ENCODE measurements around the gene IRF8.

The IRF8 gene

DNA sequence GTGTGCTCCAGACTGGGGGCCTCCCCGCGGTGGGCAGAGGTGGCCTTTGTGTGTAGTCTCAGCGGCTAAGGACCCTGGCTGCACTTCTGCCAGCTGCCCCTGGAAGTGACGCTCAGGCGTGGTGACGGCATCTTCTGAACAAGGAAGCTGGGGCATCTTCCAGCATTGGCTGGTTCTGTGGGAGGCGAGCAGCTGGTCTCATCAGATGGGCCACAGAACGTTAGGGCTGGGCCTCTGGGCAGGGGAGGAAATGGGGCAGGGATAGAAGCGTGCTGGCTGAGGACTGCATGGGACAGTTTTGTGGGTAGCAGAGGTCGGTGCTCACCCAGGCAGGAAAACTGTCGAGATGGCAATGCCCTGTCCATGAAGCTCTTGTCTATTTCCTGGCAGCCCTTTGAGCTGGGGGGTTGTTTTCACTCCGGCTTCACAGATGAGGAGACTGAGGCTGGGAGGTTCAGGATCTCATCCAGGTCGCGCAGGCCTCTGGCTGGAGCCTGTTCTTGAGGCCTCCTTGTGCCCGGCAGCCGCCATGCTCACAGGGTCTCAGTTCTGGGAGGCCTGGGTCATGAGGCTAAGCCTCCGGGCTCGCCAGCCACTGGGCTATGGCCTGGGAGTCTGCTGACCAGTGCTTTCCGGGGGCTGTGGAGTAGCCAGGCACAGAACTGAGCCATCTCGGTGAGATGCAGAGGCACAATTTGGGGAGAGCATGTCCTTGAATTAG is 16.3 kb downstream of the IRF8 start:
- no peak for DNase-seq

DNA sequence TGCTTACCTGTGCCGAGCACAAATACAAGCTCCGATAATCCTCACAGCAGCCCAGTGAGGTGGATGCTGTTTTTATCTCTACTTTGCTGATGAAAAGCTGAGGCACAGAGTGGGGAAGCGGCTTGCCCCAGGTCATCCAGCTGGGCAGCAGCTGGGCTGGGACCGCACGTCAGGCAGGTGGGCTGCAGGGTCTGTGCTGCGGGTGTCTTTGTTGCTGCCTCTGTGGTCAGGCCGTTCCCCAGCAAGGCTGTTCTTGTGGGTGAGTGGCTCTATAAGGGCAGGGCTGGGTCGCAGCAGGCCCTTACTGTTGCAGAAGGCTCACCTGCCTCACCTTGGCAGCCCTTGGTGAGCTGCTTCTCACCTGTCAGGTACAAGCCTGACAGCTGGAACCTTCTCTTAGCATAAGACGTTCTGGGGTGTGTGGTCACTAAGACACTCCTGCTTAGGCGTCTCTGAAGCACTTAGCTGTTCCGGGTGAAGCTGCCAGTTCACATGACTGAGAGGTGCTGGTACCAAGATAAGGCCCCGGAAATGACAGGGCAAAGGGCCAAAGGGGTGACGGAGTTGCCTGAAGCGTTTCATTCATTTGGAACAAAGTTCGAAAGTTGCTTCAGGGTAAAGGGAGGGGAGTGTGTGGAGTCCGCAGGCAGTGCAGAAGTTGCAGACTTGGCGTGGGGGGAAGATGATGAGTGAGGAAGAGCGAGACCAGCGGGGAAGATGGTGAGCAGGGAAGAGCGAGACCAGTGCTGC is 17.4 kb downstream of the IRF8 start:
- DNase-seq, result peak in 1 of 2 donors; percentile 19

DNA sequence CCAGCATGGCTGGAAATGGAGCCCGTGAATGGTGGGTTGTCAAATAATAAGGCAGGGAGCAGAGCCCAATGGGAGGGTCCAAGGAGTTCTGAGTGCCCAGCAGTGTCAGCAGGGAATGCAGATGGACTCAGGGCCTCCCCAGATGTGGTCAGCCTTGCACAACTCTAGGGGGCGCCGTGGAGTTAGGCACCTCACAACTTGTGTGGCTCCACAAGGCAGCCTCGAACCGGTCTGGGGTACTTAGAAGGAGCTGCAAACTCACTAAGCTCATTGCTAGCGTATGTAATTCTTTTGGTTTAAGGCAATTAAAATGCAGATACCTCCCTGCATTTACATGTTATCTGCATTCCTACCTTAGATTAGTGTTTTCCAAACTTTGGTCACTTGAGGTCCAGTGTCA is 18.1 kb downstream of the IRF8 start:
- DNase-seq, result no peak

DNA sequence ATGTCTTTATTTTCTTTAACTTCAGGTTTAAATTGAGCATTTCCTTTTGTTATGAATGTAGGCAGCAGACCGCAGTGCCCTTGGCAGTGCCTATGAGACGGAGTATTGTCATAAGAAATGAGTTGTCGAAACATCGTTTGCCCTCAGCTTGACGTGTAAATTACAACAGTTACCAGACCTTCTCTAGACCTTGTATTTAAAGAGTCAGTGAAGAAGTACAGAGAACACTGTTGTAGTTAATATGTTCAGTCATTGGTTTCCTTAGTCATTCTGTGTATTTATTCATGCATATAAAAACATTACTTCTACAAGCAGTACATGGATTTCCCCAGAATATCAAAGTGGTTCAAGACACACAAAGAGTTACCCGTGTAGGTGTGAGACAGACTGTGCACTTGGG is 19.0 kb downstream of the IRF8 start:
- no peak for DNase-seq

DNA sequence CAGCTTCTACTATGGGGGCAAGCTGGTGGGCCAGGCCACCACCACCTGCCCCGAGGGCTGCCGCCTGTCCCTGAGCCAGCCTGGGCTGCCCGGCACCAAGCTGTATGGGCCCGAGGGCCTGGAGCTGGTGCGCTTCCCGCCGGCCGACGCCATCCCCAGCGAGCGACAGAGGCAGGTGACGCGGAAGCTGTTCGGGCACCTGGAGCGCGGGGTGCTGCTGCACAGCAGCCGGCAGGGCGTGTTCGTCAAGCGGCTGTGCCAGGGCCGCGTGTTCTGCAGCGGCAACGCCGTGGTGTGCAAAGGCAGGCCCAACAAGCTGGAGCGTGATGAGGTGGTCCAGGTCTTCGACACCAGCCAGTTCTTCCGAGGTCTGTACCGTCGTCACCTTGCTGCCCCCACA is 19.5 kb downstream of the IRF8 start:
- no peak for DNase-seq

DNA sequence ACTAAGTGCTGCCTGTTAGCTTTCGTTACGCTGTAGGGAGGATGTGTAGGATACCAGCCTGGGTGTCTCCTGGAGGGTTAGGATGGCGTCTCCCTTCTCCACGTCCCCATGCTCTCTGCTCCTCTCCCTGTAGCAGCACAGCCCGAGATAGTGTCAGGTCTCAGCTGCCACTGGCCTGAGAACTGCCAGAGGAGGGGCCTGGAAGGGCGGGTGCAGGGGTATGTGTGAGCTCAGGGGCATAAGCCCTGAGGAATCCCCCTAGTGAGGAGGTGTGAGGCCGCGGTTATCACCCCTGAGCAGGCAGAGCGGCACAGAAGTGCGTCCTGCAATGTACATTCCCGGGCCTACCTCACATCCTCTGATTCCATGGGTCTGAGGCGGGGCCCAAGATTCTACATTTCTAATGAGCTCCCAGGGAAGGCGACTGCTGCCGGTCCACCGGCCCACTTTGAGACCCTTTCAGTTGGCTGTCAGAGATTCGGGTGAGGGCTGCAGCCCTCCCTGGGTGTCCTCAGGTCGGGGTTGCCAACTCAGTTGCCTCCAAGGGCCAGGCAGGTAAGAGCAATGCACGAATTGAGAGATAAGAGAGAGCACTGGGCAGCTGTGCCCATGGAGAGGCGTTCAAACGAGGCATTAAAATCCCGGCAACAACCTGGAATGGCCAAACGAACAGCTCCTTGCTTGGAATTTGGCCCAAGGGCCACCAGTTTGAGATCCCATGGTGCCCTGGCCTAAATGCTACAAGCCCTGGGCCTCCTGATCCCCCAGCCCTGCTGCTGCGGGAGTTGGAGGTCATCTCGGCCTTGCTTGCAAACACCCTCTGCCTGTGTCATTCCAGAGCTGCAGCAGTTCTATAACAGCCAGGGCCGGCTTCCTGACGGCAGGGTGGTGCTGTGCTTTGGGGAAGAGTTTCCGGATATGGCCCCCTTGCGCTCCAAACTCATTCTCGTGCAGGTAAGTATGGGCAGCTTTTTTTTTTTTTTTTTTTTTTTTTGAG is 20.6 kb downstream of the IRF8 start:
- DNase-seq, result no peak

DNA sequence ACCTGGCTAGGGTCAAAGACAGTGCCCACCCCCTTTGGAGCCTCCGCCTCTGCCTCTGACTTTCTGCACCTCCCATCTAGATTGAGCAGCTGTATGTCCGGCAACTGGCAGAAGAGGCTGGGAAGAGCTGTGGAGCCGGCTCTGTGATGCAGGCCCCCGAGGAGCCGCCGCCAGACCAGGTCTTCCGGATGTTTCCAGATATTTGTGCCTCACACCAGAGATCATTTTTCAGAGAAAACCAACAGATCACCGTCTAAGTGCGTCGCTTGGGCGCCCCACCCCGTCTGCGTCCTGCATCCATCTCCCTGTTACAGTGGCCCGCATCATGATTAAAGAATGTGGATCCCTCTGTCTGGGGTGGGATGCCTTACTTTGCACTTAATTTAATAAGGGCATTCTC is 22.1 kb downstream of the IRF8 start:
- DNase-seq, result no peak

DNA sequence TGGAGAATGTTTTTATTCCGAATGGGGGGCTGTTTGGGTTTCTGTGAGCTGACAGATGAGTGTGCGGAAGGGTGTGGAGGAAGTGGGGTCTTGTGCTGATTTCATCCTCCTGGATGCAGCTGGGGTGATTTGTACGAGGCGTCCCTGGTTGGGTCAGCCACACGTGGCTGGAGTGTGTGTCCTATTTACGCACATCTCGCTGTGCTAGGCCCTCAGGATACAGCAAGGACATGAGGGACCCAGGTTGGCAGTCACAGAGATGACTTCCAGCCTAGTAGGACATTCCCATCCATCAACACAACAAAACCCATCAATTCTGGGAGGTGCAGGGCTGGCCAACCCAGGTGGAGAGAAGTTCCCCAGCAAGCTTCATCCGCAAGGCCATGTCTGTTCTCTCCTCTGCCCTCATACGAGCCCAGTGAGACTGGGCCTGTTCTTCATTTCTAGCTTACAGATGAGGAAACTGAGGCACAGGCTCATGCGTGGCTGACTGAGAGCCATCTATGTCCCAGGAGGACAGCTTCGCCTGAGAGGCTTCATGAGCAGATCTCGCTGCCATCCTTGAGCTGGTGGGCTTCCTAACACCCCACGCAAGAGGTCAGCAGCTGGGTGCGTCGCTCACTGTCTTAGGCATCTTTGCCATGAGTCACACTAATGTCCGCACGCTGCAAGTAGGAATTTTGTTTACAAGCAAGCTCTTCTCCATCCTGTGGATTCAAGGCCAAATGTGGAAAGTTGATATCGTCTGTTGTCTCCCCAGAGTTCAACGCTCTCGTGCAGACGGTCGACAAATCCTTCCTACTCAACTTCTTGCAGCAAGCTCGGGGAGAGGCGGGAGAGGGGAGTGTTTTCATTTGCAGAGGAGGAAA is 24.4 kb downstream of the IRF8 start:
- no peak for DNase-seq

DNA sequence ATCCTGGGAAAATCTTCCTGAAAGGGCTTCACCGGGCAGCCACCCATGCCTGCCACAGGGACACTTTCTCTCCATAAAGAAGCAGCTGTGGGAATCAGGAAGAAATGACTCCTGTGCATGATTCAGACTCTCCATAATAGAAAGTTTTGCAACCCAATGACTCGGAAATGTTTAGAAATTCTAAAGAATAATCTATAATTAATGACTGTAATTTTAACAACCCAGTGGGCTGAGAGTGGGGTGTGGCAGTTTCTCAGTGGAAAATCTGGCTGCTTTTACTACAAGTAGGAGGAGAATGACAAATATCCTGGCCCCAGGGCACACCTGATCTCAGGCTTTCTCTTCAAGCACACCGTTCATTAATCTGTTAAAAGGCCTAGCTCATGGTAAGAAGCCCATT is 25.7 kb downstream of the IRF8 start:
- no peak for DNase-seq

DNA sequence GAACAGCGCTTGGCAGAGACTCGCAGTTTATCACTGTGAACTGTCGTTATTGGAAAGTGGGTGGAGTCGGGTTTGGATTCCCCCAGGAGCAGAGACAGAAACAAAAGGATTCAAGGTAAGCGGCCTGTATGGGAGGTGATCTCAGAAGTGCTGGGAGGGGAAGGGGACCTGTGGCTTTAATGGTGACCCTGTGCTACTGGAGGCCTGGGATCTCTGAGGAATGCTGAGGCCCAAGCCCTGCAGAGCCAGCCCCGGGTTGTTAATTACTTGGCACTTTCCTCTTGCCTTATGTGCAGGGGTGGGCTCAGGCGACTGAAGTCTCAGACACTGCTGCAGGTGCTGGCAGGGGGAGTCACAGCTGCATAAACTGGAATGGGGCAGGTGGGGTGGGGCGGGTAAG is 27.4 kb downstream of the IRF8 start:
- DNase-seq, result no peak

DNA sequence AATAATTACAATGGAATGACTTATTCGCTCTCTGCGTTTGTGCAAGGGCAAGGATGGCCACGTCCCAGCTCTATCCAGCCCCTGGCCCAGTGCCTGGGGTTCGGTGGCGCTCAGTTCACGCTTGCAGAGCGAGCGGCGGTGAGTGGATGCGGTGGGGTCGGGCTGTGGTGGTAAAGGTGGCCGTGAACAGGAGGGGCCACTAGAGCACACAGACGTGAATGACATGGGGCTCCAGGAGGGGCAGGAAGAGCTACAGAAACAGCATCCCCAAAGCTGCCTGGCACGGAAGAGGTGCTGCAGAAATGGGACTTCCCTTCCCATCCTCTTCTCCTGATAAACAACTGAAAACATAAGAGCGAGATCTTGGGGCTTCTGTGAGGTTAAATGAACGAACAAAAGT is 28.4 kb downstream of the IRF8 start:
- DNase-seq, result no peak

DNA sequence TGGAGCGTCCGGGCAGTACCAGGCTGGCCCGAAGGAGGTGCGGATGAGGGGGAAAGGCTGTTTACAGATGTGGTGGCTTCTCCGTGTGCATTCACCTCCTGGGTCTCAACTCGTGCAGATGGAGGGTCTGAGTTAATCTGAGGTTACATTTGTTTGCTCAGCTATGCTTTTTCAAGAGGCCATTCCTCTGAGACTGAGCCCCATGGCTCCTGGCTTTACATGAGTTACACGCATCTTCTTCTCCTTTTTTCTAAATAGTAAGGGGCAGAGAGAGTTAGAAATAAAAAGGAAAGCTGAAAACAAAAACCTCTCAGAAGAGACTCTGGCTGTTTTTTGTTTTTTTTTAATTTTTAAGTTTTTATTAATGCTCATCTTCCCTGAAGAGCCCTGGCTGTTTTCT is 29.0 kb downstream of the IRF8 start:
- DNase-seq, result no peak

DNA sequence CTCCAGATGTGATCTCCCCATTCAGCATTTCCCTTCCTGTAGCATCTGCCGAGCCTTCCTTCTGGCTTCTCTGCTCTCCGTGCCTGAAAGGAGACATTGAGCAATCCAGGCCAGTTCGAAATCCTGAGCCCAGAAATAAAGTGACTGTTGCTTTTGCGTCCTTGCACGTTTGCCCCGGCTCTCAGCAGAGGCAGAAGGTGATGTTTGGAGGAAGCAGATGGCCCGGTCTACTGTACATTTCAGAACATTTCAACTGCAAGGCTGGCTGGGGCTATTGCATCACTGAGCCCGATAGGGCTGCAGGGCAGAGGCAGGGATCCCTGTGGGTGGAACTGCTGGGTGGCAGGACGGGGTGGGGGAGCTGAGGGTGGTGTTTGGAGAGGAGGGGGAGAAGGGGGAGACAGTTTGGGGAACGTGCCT is 29.4 kb downstream of the IRF8 start:
- peak; percentile 16 to 92 for DNase-seq

DNA sequence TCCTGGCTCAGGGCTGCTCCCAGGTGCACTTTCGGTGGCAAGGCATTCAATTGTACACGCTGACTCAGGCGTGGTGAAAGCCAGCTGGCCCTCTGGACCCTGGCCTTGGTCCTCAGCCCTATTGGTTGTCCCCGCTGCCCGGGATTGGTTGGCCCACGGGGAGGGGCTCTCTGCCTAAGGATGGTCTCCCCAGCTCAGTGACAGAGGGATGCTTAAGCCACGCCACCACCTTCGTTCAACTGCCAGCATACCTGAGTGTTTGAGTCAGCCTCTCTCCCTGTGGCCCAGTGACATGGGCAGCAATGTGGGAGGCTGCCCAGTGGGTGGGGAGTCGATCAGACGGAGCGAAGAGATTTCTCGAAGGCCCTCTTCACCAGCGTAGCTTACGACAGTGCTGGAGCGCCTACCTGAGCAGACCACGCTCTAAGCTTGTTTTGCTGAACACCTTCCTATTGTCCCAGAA is 30.3 kb downstream of the IRF8 start:
- no peak for DNase-seq

DNA sequence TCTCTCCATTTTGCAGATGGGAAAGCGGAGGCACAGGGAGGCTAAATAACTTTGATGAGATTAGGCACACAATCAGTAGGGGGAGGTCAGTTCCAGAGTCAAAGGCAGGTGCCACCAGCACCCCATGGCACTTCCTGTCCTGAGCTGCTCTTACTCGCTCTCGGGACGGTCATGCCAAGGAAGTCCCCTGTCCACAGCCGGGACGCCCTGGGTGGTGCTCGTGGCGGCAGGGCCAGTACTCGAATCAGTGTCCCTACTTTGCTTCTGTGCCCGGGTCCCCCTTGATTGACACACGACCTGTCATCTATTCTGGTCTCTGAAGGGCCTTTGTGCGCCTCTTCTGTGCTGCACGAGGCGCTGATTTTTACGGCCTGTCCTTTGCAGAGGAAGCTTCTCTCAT is 31.3 kb downstream of the IRF8 start:
- DNase-seq, result no peak

DNA sequence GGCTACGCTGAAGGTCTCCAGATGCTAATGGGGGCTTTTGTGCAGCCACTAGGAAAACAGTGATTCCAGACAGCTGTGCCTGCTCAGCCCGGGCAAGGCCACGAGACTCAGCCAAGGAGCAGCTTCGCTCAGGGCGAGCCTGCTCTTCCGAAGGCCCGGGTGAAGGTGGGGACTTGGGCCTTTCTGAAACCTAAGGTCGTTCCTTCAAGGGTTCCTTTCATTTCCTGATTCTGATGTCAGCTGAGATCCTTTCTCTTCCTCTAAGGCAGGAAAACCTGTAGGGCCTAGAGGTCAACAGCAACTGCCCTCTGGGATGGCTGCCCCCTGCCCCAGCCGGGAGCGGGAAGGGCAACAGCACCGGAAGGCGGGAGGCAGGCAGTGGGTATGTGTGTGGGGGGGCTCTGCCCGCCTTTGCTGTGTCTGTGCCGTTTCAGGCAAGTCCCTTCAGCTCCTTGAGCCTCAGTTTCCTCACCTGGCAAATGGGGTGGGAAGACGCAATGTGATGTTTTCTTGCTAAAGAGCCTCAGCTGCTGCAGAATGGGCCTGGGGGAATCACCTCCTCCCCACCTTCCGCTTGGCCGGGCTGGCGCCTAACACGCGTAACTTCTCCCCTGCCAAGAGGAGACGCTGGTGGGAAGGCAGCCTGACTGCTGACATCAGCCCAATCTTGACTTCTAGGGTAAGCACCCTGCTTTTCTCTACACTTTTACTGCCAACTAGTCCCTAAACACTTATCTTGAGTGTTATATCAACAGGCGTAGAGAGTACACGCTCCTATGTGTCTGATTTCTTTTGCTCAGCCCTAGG is 32.8 kb downstream of the IRF8 start:
- DNase-seq, result no peak

DNA sequence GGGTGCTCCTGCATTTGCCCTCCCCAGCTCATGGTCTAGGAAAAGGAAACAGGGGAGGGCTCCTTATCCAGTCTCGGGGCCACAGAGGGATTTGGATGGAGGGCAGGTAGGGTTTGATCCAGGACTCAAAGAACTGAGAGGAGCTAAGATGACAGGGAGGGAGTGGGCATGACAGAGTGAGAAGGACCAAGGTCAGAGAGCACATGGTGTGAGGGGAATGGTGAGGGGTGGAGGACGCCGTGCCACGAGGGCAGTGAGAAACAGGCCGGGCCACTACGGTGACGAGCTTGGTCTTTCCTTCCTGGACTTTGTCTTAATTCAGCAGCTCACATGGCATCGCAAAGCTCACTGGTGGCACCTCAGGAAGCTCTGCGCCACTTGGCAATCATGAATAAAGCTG is 35.2 kb downstream of the IRF8 start:
- DNase-seq, result no peak

DNA sequence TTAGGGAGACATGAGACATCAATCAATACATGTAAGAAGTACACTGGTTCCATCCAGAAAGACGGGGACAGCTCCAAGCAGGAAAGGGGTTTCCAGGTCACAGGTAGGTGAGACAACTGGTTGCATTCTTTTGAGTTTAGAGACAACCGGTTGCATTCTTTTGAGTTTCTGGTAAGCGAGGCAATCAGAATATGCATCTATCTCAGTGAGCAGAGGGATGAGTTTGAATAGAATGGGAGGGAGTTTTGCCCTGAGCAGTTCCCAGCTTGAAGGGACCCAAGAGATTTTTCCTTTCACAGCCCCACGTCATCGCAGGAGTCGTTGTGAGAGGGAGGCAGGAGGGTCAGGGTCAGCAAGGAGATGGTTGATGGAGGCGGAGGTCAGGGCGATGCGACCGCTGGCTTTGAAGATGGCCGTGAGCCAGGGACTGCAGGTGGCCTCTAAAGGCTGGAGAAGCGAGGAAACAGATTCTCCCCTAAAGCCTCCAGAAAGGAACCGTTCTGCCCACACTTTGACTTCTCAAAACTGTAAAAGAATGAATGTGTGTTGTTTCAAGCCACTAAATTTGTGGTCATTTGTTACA is 36.5 kb downstream of the IRF8 start:
- DNase-seq, result no peak

DNA sequence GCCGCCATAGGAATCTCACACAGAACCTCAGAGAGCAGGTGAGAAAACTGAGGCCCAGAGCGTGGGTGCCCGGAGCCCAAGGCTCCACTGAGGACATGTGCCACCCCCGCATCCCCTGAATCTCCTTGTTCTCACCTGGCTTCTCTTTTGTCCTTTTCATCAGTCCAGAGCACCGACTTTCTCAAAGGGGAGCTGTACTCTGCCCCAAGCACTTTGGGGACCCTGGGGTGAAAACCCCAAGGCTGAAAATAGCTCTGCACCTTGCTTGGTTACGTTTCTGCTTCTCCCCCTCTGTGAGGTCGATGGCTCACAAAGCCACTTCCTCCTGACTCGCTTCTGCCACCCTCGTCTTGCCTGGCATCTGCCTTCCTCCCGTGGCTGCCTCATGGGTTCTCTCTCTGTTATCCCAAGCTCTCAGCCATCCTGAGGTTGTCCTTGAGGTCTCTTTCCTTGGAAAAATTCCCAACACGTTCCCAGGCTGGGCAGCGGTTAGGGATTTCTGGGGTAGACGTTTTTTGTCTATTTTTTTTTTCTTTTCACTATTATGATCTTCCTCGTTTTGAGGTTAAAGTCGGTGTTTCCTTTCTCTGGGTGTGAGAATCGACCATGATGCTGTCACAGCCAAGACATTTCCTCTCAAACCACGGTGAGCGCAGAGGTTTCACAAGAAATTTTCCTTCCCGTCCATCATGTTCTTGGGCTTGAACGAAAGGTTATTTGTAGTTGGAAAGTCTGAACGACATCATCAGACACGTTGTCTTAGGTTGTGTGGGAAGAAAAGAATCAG is 37.2 kb downstream of the IRF8 start:
- DNase-seq, result peak; percentile 44 to 83

DNA sequence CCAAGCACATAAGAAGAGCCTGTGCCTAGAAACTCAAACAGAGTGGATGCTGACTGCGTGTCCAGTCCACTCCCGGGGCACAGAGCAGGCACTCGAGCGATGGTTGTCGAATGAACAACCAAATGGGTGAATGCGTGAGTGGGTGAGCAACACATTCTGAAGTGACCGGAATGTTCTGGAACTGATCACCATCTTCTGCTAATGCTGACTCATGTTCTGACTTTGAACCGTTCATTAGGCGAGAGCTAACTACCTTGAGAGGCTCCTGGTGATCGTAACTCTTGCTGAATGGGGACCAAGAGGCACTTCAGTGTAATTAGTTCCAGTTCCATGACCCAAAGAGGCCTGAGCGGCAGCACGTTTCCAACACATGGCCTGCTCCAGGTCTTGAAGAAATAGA is 37.9 kb downstream of the IRF8 start:
- DNase-seq, result no peak

All from bone marrow (tissue), 2 donors.